GM23248 (cell line): ENCODE results near the gene GEMIN7.

ENCODE experiments used
- EZH2 ChIP-seq: fragments of 200-600 bp; sonication (generic); IDR thresholded peaks from 2 replicates; pipeline ENCODE4 v1.6.1; 2018; ENCODE audit warnings: antibody characterized with exemption, mild to moderate bottlenecking; ENCODE audit not compliant: insufficient read depth, poor library complexity, severe bottlenecking
- EZH2phosphoT487 ChIP-seq: fragments of 200-600 bp; sonication (generic); IDR thresholded peaks from 2 replicates; pipeline ENCODE4 v1.6.1; 2018; ENCODE audit warnings: antibody characterized with exemption, moderate library complexity, mild to moderate bottlenecking, low read depth; ENCODE audit not compliant: insufficient read depth

DNA sequence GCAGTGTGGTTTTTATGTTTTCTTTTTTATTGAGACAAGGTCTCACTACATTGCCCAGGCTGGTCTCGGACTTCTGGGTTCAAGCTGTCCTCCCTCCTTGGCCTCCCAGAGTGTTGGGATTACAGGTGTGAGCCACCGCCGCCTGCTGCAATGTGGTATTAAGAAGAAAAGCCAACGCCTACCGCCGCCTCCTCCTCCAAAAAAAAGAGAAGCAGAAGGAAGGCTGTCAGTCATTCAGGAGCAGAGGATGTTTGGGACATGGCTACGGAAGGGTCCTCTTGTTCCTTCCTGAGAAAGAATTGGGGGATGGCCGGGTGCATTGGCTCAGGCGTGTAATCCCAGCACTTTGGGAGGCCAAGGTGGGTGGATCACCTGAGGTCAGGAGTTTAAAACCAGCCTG, 15.1 kb downstream of the GEMIN7 start:
- no peak for TF ChIP-seq EZH2
- TF ChIP-seq EZH2phosphoT487 = no peak
